Suprapubic skin (tissue), 4 donors: ENCODE results near the gene GFRA4.

ENCODE experiments used
- CTCF ChIP-seq, 2 donors: fragments of 200-600 bp in 1 of 2; fragments of 450-650 bp in 1 of 2; sonication (generic) in 1 of 2; IDR thresholded peaks; one replicate each; pipeline ENCODE4 v1.5.1; 2016 to 2019; ENCODE audit warnings: antibody characterized with exemption in 2 of 2, mild to moderate bottlenecking in 1 of 2, moderate library complexity in 1 of 2
- POLR2A ChIP-seq, 2 donors: fragments of 450-650 bp; IDR thresholded peaks; one replicate each; pipeline ENCODE4 v1.6.1; 2017; ENCODE audit warnings: antibody characterized with exemption in 2 of 2, mild to moderate bottlenecking in 2 of 2, moderate library complexity in 2 of 2
- POLR2AphosphoS5 ChIP-seq, 3 donors: sonication (generic); formaldehyde crosslinking; IDR thresholded peaks; one replicate each; pipeline ENCODE4 v1.6.1; 2017; ENCODE audit warnings: antibody characterized with exemption in 3 of 3

- TF ChIP-seq CTCF (IDR thresholded peaks at IDR 0.05) (no peak), POLR2A (IDR thresholded peaks at IDR 0.05) (no peak), POLR2AphosphoS5 (IDR thresholded peaks at IDR 0.05) (no peak)
Measured at GRCh38 chr20:3613821-3614440, 49.3 kb downstream of the GFRA4 start.
